Muscle of arm (tissue), 14 donors: ENCODE data around the gene KRT78. TPM values are rescaled to one million over a fixed set of nuclear protein-coding genes. Genes with fewer than 3 reads are reported as not detected.
"Not testable (repeated sequence)": the region's sequence is repeated elsewhere in the genome, so short reads cannot be mapped to it uniquely, and the experiment has no call there.

ENCODE experiments used
- DNase-seq: peaks from one replicate; pipeline ENCODE4 v3.0.0-alpha.2; 2013
- long read RNA-seq, 11 donors: transcript quantifications; one replicate each; lab custom pipeline, GENCODE V29; 2026
- polyA plus RNA-seq, 12 donors: library from polyadenylated mRNA; unstranded; fragments of 120-200 nt; gene quantifications; one replicate each; pipeline ENCODE4 v1.2.1, GENCODE V29; 2013; ENCODE audit not compliant: insufficient read length in 12 of 12

Gene KRT78, protein sequence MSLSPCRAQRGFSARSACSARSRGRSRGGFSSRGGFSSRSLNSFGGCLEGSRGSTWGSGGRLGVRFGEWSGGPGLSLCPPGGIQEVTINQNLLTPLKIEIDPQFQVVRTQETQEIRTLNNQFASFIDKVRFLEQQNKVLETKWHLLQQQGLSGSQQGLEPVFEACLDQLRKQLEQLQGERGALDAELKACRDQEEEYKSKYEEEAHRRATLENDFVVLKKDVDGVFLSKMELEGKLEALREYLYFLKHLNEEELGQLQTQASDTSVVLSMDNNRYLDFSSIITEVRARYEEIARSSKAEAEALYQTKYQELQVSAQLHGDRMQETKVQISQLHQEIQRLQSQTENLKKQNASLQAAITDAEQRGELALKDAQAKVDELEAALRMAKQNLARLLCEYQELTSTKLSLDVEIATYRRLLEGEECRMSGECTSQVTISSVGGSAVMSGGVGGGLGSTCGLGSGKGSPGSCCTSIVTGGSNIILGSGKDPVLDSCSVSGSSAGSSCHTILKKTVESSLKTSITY
- polyA plus RNA-seq = 10 to 100 TPM in 1 of 12 donors, 1 to 10 TPM in 2, under 1 TPM in 2, not detected in 7; 0.08 to 12.6 (median 2.4) TPM
- long read RNA-seq, donor 1 = 0 reads
- long read RNA-seq, donor 2 = 0 reads
- long read RNA-seq, donor 3 = 0 reads
- long read RNA-seq, donor 4 = 0 reads
- long read RNA-seq, donor 5 = 0 reads
- long read RNA-seq, donor 6 = 0 reads
- long read RNA-seq, donor 7 = 0 reads
- long read RNA-seq, donor 8 = 0 reads
- long read RNA-seq, donor 9 = 0 reads
- long read RNA-seq, donor 10 = 0 reads
- long read RNA-seq, donor 11 = 0 reads

DNA sequence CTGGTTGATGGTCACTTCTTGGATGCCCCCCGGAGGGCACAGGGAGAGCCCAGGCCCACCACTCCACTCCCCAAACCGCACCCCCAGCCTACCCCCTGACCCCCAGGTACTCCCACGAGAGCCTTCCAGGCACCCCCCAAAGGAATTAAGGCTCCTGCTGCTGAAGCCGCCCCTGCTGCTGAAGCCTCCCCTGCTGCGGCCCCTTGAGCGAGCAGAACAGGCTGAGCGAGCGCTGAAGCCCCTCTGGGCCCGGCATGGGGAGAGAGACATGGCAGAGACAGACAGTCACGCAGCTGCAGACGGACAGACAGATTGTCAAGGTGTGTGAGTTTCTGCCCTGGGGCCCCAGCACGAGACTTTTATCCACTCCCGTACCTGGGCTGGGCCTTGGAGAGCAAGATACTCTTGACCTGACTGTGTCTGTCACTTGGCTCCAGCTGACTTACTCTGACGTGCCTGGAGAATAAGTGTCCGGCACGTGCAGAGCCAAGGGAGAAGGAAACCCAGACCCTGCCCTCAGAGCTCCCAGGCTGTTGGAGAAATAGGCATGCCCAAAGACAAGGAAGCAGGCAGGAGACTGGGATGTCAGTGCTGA is at the start of gene KRT78:
Gene KRT78, minus strand, starts transcription at position 334 of the 595 bp plus-strand sequence. Its CDS starts 64 bp downstream, at position 270.
- no peak for DNase-seq

DNA sequence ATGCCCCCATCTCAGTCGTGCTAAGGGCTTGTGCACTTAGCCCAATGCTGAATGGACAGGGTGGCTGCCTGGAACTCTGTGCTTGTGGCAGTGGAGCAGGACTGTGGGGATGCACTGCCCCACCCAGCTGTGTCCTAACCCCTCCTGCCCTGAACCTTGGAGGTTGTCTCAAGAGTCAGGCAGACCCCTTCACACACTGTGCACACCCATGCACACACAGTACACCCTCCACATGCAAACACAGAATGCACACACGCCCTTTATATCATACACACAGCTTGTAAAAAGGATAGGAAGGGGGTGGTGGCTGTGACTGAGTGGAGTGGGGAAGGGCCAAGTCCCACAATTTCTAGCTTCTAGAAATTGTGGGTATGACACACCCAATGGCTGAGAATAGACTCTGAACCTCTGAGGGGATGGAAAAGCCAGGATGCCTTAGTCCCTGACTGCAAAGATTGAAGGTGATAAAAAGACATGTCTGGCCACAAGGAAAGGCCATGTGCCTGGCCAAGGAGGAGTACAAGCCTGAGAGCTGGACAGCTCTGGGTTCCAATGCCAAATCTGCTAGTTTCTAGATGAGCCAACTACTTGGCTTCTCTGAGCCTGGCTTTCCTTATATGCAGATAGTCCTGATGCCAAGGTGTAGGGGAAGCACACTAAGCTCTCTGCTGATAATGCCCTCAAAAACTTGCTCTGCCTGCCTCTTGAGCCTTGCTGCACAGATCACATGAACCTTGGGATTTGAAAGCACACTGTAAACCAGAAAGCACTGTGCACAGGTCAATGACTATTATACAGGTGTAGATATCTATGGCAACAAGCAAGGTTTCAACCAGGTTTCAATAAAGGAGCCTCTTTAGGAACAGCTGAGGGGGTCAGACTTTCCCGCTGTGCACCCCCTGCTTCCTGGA is 47.7 kb upstream of the KRT78 start:
- DNase-seq = no peak

GRCh38 chr12:52895726-52896189 is 47.0 kb upstream of the KRT78 start:
- no peak for DNase-seq

- DNase-seq = no peak
These were observed 44.2 kb upstream of the KRT78 start for GRCh38 chr12:52892974-52893373.

DNA sequence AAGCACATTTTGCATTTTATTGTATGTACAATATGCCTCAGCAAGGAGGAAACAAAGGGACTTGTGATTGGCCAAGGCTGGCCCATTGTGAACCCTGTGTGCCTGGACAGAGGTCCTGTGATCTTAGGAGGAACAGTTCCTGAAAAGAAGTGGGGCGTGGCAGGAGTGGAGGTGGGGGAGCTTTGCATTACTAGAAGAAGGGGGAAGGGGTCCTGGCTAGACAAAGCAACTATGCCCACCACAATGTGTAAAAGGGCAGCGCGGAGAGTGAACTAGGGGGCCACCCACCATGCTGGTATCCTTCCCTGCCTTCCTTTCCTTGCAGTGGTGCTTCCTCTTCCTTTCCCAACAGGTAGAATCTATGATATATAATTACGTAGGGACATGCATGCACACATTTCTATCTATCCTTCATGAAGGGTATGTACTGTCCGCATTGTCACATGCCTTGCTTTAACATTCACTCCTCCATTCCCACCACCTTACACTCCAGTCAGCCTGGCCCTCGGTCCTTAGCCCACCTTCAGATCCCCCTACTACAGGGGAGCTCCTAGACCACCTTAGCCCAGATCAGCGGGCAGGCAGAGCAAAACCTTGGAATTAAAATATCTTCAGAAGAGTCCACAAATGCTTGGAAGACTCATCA is 43.5 kb upstream of the KRT78 start:
- no peak for DNase-seq

GRCh38 chr12:52891044-52891443 is 42.2 kb upstream of the KRT78 start:
- DNase-seq = no peak

DNA sequence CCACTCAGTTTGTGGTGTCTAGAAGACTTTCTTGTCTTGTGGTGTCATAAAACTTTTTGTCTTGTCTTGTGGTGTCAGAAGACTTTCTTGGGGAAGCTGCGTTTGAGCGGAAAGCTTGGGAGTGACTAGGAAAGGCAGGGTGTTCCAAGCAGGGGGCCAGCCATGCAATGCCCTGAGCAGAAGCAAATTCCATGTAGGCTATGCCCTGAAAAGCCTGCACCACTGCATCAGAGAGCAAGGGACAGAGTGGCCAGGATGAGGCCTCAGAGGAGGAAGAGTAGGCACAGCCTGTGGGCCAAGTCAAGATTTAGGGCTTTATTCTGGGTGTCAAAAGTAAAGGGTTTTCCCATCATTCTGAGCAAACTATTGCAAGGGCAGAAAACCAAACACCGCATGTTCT is 41.6 kb upstream of the KRT78 start:
- no peak for DNase-seq

DNA sequence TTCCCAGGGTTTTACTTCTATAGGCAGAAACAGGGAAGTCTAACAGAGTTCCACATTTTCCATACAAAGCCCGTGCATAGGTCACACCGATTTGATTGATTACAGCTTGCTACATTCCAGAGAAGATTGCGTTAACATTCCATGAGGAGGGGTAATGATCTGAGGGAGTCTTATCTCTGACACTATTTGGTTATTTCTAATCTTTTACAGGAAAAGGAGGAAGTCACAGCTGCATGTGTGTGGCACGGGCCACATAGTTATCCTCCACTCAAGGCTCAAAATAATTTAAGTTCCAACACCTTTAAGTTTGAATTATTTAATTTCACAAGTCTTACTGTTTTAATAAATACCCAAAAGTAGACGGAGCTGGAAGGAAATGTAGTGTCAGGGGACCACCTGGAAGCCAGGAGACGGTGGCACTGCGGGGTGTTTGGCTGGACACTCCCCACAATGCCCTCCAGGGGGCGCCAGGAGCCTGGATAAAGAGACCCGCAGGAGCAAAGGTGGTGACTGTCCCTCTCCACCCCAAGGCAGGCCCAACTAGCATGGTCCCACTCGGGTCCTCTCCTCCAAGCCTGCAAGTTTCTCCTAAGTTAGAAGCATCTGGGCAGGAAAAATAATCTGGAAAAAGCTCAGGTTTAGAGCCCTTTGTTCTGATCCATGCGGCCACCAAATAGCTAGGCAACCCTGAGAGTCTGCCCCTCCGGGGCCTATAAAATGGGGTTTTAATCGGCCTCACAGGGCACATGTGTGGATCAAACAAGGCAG is 35.9 kb upstream of the KRT78 start:
- DNase-seq = peak; percentile 55

DNA sequence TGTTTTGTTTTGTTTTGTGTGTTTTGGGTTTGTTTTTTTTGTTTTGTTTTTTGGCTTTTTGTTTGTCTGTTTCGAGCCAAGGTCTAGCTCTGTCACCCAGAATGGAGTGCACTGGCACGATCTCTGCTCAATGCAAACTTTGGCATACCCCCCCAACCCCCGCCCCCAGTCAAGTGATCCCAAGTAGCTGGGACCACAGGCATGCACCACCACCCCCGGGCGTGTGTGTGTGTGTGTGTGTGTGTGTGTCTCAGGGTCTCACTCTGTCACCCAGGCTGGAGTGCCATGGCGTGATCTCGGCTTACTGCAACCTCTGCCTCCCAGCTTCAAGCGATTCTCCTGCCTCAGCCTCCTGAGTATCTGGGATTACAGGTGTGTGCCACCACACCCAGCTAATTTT is 31.7 kb upstream of the KRT78 start:
- not testable (repeated sequence) for DNase-seq

GRCh38 chr12:52879394-52880351 is 30.9 kb upstream of the KRT78 start:
- peak; percentile 85 for DNase-seq

GRCh38 chr12:52878507-52879393 is 30.0 kb upstream of the KRT78 start:
- DNase-seq = no peak

GRCh38 chr12:52877242-52877641 is 28.4 kb upstream of the KRT78 start:
- no peak for DNase-seq

DNA sequence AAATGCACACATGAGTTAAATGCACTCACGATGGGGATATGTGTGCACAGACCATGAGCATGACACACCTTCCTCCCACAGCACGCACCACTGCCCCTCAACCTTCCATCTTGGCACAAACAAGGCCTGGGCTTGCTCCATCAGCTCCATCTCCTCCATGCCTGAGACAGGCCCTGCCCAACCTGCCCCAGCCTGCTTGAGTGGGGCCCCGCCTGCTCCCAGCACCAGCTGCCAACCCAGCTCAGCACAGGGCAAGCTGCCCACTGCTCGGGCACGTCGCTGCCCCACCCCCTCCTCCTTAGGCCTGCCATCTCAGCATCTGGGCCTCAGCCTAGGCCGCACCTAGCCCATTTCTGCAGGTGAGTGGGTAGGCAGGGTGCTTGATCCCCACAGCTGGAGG is 27.6 kb upstream of the KRT78 start:
- DNase-seq = no peak

DNA sequence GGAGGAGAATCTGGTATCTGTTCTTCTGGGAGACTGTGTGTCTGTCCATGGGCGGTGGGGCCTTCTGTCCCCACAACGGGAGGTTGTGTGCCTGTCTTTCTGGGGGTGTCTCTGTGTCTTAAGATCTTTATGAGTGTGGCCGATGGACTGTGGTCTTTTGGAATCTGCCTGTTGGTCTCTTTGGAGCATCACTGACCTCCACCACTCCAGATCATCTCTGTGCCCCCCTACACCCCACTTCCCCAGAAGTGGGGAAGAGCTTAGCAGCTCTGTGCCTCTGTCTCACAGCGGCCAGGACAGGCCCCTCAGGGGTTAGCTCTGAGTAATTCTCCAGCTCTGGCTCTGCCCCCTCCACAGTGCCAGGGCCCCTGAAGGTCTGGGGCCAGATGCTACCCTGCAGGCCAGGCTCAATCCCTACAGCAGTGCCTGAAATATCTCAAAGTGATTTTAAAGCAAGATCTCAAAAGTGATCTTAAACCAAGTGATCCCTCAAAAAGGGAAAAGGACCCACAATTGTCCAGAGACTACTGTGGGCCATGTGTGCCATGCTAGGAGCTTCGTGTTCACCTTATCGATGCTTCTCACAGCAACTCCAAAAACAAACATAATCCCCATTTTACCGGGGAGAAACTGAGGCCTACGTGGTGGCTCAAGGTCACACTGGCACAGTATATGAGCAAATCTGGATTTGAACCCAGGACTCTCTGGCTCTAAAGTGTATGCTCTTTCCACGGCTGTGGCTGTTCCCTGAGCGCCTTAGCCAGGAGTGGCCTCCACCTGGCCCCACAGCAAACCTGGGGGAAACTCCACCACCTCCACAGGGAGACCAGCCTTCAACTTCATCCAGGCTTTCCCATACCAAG is 26.0 kb upstream of the KRT78 start:
- DNase-seq = no peak

DNA sequence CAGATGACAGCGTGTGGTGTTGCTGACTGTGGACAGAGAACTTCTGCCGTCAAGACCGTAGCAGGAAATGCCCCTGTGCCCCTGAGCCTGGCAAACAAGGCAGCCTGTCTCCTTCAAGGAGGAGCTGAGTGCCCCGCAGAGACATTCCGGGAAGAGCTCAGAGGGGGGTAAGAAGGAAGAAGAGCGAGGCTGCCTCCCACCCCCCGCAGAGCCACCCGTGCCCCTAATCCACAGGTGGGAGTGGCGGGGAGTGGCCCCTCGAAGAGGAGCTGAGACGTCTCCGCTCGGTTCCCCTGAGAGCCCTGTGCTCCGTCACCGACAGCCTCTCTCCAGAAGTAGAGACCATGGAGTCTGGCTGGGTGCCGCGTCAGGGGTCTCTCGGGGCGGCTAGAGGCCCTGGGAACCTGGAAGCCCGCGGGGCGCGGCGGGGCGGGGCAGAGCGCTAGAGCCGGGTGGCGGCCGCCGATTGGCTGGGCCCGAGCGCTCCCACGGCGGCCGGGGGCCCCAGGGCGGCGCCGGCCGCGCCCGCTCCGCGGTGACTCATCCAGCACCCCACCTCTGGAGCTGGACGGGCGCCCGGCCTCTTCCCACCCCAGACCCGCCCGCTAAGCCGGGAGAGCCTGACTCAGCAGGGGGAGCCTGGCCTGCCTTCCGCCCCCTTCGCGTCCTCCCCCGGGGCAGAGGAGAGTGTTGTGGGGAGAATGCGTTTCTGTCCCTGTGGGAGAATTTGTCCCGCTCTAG is 25.2 kb upstream of the KRT78 start:
- DNase-seq = peak; percentile 69

GRCh38 chr12:52873513-52873831 is 24.7 kb upstream of the KRT78 start:
- DNase-seq = no peak
